ENCODE results near the gene POMT2.
"Not testable (repeated sequence)": the region's sequence is repeated elsewhere in the genome, so short reads cannot be mapped to it uniquely, and the experiment has no call there.

Gene POMT2

GRCh38 chr14:77301103-77301502 lies 19.6 kb downstream of the POMT2 start:
- DNase-seq (ENCODE audit: low read depth), result peak; percentile 18

DNA sequence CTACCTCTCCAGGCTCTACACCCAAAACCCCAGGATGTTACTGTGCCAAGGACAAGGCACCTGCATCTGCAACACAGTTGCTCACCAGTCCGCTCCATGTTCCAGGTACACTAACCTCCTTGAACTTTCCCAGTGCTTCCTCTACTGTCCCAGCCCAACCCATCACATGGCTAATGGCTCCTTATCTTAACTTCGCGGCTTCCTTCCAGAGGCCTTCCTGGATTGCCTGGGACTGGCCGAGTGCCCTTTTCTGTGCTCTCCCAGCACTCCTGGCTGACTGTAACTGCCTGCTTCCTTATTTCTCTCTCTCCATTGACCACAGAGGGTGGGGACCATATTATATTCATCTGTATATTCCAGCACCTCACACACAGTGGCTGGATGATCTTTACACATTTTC lies 20.9 kb downstream of the POMT2 start:
- DNase-seq (ENCODE audit: low read depth), result no peak

- DNase-seq (ENCODE audit: low read depth), result no peak
Measured at GRCh38 chr14:77296906-77297305, 23.8 kb downstream of the POMT2 start.

- DNase-seq (ENCODE audit: low read depth), result no peak
Measured at GRCh38 chr14:77296155-77296554, 24.5 kb downstream of the POMT2 start.

GRCh38 chr14:77290705-77291104 lies 30.0 kb downstream of the POMT2 start:
- no peak for DNase-seq (ENCODE audit: low read depth)

DNA sequence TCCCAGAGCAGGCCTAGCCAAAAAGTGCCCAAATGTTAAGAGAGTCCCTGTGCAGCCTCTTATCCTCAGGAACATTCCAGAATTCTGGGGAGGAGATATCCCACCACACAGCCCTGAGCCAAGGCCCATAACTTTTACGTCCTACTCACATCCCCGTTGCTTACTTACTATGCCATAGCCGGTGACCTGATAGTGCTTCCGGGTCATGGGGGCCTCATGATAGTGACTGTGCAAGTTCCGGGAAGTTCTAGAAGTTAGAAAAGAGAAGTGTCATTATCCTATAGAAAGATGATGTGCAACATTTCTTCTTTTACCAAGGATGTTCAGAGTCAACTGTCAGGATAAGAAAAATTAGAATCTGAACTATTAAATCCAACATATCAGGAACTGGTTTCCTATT lies 34.1 kb downstream of the POMT2 start:
- DNase-seq (ENCODE audit: low read depth), result no peak

- DNase-seq (ENCODE audit: low read depth), result no peak
Measured at GRCh38 chr14:77284466-77284865, 36.2 kb downstream of the POMT2 start.

DNA sequence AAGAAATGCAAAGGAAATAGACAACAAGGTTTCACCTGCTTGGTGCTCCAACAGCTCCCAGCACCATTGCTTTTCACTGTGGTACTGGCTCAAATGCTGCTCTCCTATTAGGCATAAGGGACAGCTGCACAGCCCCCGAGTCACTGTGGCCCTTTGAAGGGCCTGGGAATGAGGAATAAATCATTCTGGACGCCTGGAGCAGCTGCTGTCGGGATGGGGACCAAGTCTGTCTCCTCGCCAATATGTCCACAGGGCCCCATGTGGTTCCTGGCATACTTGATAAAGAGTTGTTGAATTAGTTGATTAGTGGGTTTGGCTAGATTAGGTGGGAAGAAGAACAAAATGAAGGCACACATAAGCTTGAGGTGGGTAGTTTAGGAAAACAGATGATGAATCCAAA lies 36.6 kb downstream of the POMT2 start:
- no peak for DNase-seq (ENCODE audit: low read depth)

GRCh38 chr14:77281852-77282410 lies 38.8 kb downstream of the POMT2 start:
- DNase-seq (ENCODE audit: low read depth), result no peak

GRCh38 chr14:77280921-77281320 lies 39.8 kb downstream of the POMT2 start:
- DNase-seq (ENCODE audit: low read depth), result not testable (repeated sequence)

- DNase-seq (ENCODE audit: low read depth), result no peak
Measured at GRCh38 chr14:77279719-77280118, 41.0 kb downstream of the POMT2 start.

DNA sequence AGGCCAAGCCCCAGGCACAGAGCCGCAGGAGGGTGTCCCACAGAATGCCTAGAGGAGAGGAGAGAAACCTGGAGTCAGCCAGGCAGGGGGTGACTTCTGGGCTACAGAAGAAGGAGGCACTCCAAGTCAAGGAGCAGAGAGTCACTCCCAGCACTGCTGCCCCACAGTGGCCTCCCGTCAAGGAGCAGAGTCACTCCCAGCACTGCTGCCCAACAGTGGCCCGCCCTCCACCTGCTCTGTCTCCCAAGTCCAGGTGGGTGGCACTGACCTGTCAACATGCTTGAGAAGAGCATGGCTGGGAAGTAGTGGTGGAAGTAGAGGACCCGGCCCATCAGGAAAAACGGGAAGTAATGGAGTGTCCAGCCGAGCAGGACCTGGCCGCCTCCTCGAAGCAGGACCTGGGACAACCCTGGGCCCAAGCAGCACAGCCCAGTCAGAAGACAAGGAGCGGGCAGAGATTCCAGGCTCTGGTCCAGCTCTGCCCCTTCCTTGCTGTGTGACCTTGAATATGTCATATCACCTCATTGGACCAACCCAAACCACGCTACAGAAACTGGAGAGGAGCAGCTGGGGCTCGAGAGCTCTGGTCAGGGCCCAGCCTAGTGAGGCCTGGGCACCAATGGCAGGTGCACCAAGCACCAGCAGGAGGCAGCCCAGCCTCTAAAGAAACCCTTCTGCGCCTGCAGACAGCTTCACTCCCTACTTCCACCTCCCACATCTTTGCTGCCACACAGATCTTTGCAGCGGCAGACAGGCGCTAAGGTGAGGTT lies 42.0 kb downstream of the POMT2 start:
- no peak for DNase-seq (ENCODE audit: low read depth)

GRCh38 chr14:77276959-77277358 lies 43.7 kb downstream of the POMT2 start:
- DNase-seq (ENCODE audit: low read depth), result no peak

DNA sequence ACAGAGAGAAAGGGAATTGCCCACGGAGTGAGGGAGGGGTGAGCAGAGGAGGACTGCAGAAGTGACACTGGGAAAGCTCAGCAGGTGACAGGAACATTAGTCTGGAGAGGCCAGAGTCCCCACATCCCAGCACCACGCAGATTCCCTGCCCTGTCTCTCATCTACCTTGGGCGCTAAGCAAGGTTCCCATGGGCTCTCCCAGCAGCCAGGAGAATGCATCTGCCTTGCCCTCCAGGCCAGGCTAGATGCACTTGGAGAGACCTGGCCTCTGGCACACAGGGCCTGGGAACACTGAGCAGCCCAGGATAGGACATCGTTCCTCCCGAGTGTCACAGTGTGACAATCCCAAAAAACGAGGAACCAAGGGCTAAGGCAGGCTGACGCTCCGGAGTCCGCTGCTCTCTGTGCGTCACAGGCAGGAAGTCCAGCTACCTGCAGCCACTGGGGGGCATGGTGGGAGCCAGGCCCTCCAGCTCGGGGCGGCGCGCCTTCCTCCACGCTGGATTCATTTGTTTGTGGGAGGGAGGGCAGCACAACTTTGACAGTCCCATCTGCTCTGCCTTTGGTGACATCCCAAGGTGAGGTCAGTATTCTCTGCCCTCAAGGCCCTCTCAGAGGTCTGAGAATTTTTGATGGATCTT lies 44.3 kb downstream of the POMT2 start:
- DNase-seq (ENCODE audit: low read depth), result no peak

GRCh38 chr14:77275601-77276017 lies 45.1 kb downstream of the POMT2 start:
- DNase-seq (ENCODE audit: low read depth), result no peak

DNA sequence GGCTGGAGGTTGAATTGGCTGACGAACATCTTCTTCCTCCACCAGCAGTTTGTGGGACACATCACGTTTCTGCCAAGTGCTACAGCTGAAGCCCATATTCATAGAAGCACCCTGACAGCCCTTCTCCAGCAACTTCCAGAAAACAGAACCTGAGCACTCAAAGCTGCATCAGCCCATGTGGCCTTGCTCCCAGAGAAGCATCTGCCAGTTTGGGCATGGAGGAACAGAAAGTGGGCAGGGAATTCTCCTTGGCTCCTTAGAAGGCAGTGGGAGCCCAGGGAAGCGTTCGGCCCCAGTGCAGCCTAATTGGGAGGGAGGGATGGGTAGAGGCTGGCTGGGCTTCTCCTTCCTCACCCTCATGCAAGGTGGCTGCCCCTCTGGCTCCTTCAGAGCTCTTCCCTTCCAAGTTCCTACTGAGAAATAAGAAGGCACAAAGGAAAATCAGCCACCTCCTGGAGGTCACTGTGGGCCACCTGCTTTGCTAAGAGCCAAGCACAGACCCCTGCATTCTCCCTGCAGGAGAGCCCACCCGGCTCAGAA lies 45.6 kb downstream of the POMT2 start:
- no peak for DNase-seq (ENCODE audit: low read depth)

GRCh38 chr14:77273796-77274195 lies 46.9 kb downstream of the POMT2 start:
- DNase-seq (ENCODE audit: low read depth), result no peak

DNA sequence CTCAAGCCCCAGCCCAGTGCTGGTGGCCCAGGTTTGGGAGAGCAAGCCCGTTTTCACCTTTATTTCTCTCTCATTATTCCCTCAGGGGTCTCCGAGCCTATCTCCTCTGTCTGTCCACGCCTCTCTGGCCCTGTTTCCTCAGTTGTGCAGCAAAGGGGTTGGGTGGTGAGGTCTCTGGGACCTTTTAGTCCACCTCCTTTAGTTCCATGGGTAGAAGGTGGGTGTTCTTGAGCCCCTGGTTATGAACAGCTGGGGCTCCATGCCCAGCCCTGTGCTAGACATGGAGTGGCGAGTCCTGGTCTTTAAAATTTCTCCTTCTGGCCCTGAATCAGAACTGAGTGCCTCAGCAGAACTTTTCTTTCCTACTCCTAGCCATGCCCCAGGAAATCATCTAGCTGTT lies 48.4 kb downstream of the POMT2 start:
- DNase-seq (ENCODE audit: low read depth), result no peak

- DNase-seq (ENCODE audit: low read depth), result no peak
Measured at GRCh38 chr14:77271113-77271710, 49.5 kb downstream of the POMT2 start, which contains the start of gene NGB. NGB (minus strand) TSS chr14:77271206; CDS start chr14:77270937, 269 bp downstream.

GRCh38 chr14:77270361-77271112 lies 50.1 kb downstream of the POMT2 start:
- no peak for DNase-seq (ENCODE audit: low read depth)

DNA sequence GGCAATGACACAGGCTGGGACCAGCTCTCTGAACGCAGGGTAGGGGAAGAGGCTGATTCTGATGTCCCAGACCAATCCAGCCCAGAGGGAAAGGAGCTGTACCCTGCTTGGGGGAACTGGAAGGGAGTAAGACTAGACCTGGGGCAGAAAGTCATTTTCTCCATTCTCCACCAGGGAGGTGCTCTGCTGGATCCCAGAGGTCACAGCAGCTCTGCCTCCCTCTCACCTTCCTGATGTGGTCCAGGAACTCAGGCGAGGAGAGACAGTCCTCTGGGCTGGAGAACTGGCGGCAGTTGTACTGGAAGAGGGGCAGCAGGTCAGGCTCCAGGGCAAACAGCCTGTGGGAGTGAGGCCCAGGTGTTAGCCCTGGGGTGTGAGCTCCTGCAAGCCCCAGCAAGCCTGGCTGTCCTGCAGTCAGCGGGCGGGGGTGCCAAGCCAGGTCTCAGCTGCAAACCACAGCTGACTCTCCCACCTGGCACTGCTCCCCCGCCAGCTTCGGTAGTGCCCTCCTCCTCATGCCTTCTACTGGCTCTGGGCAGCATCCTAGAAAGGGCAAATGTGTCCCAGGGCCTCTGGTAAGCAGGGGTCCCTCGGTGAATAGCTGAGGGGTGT lies 51.6 kb downstream of the POMT2 start:
- no peak for DNase-seq (ENCODE audit: low read depth)
